C4-2B (cell line): ENCODE measurements around the gene PTMA.

Experiments
- ZFX ChIP-seq: fragments of 450-650 bp; IDR thresholded peaks from 2 replicates; pipeline ENCODE4 v1.6.1; 2017
- TF ChIP-seq, protein P1 (sequence below): fragments of 450-650 bp; conservative IDR thresholded peaks from 2 replicates; pipeline ENCODE4 v1.5.1; 2017; ENCODE audit warnings: mild to moderate bottlenecking

GRCh38 chr2:231683292-231684235 is 24.8 kb upstream of the PTMA start:
- TF ChIP-seq, protein P1, sequence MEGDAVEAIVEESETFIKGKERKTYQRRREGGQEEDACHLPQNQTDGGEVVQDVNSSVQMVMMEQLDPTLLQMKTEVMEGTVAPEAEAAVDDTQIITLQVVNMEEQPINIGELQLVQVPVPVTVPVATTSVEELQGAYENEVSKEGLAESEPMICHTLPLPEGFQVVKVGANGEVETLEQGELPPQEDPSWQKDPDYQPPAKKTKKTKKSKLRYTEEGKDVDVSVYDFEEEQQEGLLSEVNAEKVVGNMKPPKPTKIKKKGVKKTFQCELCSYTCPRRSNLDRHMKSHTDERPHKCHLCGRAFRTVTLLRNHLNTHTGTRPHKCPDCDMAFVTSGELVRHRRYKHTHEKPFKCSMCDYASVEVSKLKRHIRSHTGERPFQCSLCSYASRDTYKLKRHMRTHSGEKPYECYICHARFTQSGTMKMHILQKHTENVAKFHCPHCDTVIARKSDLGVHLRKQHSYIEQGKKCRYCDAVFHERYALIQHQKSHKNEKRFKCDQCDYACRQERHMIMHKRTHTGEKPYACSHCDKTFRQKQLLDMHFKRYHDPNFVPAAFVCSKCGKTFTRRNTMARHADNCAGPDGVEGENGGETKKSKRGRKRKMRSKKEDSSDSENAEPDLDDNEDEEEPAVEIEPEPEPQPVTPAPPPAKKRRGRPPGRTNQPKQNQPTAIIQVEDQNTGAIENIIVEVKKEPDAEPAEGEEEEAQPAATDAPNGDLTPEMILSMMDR = no peak
- no peak for TF ChIP-seq ZFX
